ENCODE data around the gene SEC24C.
A peak's percentile ranks its signal among the peaks of the same experiment; 100 is the strongest.
"Not testable (repeated sequence)": the region's sequence is repeated elsewhere in the genome, so short reads cannot be mapped to it uniquely, and the experiment has no call there.

Gene SEC24C

DNA sequence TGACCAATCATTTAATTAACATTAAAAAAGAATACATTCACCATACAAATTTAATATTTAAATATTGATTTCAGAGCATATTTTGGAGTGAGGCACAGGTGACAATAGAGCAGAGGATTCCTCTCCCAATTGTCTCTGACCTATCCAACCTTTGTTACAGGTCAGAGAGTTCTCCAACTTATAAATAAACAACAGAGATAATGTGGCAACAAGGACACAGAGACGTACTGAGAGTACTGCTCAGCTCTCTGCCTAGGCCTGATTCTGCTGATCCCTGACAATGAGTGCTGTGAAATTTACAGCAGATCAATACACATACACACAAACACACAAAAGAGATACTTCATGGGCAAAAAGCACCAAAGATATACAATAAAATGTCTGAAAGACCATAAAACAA lies 27.9 kb upstream of the SEC24C start:
- TF ChIP-seq POLR2AphosphoS5 (IDR thresholded peaks at IDR 0.05; ENCODE audit: low read depth, low read length) (no peak), POLR2A (IDR thresholded peaks at IDR 0.05; ENCODE audit: low read depth, low read length) (no peak), POU2F2 (IDR thresholded peaks at IDR 0.05; ENCODE audit: low read depth, low read length) (no peak), SPI1 (IDR thresholded peaks at IDR 0.05; ENCODE audit: low read depth, low read length) (no peak), TAF1 (IDR thresholded peaks at IDR 0.05; ENCODE audit: low read depth, low read length) (no peak), PAX5 (IDR thresholded peaks at IDR 0.05; ENCODE audit: insufficient read depth, low read length, severe bottlenecking) (no peak)
- FAIRE-seq (no peak), DNase-seq (ENCODE audit: insufficient read length, low spot score) (no peak)

GRCh38 chr10:73717556-73717955 lies 26.6 kb upstream of the SEC24C start:
- no peak for FAIRE-seq
- DNase-seq (ENCODE audit: insufficient read length, low spot score): no peak
- TF ChIP-seq POLR2A (IDR thresholded peaks at IDR 0.05; ENCODE audit: low read depth, low read length) (no peak), POU2F2 (IDR thresholded peaks at IDR 0.05; ENCODE audit: low read depth, low read length) (no peak), SPI1 (IDR thresholded peaks at IDR 0.05; ENCODE audit: low read depth, low read length) (peak; percentile 98), PAX5 (IDR thresholded peaks at IDR 0.05; ENCODE audit: insufficient read depth, low read length, severe bottlenecking) (no peak), POLR2AphosphoS5 (IDR thresholded peaks at IDR 0.05; ENCODE audit: low read depth, low read length) (no peak), TAF1 (IDR thresholded peaks at IDR 0.05; ENCODE audit: low read depth, low read length) (no peak)

DNA sequence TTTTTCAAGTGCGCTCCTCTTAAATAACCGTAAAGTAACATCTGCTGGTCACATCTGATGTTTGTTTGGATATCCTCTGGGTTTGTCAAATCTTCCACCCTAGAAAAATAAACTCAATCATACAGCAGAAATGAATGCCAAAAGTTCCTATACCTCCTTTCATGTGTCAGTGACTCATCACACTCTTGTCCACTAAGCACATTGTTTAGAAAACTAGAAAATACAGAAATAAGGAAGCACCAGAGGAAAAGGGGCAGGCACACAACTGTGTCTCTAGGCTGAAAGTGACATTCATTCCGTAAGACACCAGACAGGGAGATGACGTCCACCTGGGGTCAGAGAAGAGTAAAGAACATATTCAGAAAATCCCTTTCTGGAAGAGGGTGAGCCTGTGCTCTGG lies 23.6 kb upstream of the SEC24C start:
- not testable (repeated sequence) for DNase-seq (ENCODE audit: insufficient read length, low spot score); FAIRE-seq

- no peak for DNase-seq (ENCODE audit: insufficient read length, low spot score)
These were observed 20.7 kb upstream of the SEC24C start for GRCh38 chr10:73723516-73723915.

GRCh38 chr10:73729781-73730152 lies 14.4 kb upstream of the SEC24C start:
- not testable (repeated sequence) for DNase-seq (ENCODE audit: insufficient read length, low spot score); FAIRE-seq

More at GRCh38 chr10:73723516-73723915, 20.7 kb upstream of the SEC24C start:
- FAIRE-seq: no peak
- TF ChIP-seq POU2F2 (IDR thresholded peaks at IDR 0.05; ENCODE audit: low read depth, low read length) (no peak), TAF1 (IDR thresholded peaks at IDR 0.05; ENCODE audit: low read depth, low read length) (no peak), SPI1 (IDR thresholded peaks at IDR 0.05; ENCODE audit: low read depth, low read length) (no peak), POLR2A (IDR thresholded peaks at IDR 0.05; ENCODE audit: low read depth, low read length) (no peak), PAX5 (IDR thresholded peaks at IDR 0.05; ENCODE audit: insufficient read depth, low read length, severe bottlenecking) (no peak), POLR2AphosphoS5 (IDR thresholded peaks at IDR 0.05; ENCODE audit: low read depth, low read length) (no peak)

DNA sequence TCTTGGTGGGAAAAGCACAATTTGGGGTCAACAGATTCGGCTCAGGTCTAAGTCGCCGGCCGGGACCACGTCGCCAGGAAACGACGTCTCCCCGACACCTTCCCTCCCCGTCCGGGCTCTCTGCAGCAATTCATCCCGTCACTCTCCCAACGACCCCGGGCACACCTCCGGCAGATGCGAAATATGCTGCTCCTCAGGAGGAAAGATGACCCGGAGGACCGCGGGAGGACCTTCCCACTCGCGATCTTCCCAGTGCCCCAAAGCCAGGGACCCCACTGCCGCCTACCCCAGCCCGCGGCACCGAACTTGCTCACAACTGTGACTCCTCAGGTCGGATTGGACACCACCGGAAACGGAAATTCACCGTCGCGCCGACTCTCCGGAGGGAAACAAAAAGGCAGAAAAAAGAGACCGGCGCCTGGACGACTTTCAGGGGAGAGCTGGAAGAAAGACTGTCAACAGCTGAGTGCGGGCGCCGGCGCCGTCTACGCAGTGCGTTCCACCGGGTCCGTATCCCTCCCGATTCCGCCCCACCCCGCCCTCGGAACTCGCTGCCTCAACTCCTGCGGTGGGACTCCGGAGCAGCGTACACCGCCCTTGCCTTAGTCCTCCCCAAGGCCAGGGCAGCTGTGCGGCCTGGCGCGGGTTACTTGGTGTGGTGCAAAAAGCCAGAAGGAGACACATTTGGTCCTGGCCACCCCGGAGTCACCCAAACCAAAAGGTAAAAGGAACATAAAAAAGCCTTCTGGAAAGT lies 13.8 kb upstream of the SEC24C start:
- FAIRE-seq (peak; percentile 76), DNase-seq (ENCODE audit: insufficient read length, low spot score) (peak; percentile 56)
- TF ChIP-seq POLR2AphosphoS5 (IDR thresholded peaks at IDR 0.05; ENCODE audit: low read depth, low read length) (peak; percentile 95), TAF1 (IDR thresholded peaks at IDR 0.05; ENCODE audit: low read depth, low read length) (peak; percentile 93), SPI1 (IDR thresholded peaks at IDR 0.05; ENCODE audit: low read depth, low read length) (no peak), PAX5 (IDR thresholded peaks at IDR 0.05; ENCODE audit: insufficient read depth, low read length, severe bottlenecking) (no peak), POU2F2 (IDR thresholded peaks at IDR 0.05; ENCODE audit: low read depth, low read length) (peak; percentile 83), POLR2A (IDR thresholded peaks at IDR 0.05; ENCODE audit: low read depth, low read length) (peak; percentile 92)

DNA sequence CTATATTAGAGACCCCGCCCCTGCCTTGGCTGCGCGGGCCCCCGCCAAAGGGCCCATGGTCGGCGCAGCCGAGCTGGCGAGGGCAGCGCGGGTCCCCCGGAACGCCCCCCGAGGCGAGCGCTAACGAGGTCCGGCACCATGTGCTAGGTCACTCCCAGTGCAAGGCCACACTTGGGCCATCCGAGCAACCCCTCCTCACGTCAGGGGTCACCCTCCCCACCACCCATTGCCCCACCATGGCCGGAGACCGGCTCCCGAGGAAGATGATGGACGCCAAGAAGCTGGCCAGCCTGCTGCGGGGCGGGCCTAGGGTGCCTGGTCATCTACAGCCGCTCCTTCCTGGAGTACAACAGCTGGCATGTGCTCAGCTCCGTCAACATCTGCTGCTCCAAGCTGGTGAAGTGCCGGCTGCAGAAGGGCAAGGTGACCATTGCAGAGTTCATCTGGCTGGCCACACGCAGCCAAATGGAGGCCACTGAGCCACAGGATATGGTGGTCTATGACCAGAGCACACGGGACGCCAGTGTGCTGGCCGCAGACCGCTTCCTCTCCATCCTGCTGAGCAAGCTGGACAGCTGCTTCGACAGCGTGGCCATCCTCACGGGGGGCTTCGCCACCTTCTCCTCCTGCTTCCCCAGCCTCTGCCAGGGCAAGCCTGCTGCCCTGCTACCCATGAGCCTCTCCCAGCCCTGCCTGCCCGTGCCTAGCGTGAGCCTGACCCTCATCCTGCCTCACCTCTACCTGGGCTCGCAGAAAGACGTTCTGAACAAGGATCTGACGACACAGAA lies 12.4 kb upstream of the SEC24C start:
- TF ChIP-seq POU2F2 (IDR thresholded peaks at IDR 0.05; ENCODE audit: low read depth, low read length) (no peak), TAF1 (IDR thresholded peaks at IDR 0.05; ENCODE audit: low read depth, low read length) (no peak), PAX5 (IDR thresholded peaks at IDR 0.05; ENCODE audit: insufficient read depth, low read length, severe bottlenecking) (no peak), SPI1 (IDR thresholded peaks at IDR 0.05; ENCODE audit: low read depth, low read length) (no peak), POLR2A (IDR thresholded peaks at IDR 0.05; ENCODE audit: low read depth, low read length) (no peak), POLR2AphosphoS5 (IDR thresholded peaks at IDR 0.05; ENCODE audit: low read depth, low read length) (no peak)
- FAIRE-seq (no peak), DNase-seq (ENCODE audit: insufficient read length, low spot score) (no peak)

GRCh38 chr10:73732426-73732825 lies 11.7 kb upstream of the SEC24C start:
- FAIRE-seq (no peak), DNase-seq (ENCODE audit: insufficient read length, low spot score) (no peak)
- TF ChIP-seq POLR2AphosphoS5 (IDR thresholded peaks at IDR 0.05; ENCODE audit: low read depth, low read length) (no peak), POU2F2 (IDR thresholded peaks at IDR 0.05; ENCODE audit: low read depth, low read length) (no peak), PAX5 (IDR thresholded peaks at IDR 0.05; ENCODE audit: insufficient read depth, low read length, severe bottlenecking) (no peak), SPI1 (IDR thresholded peaks at IDR 0.05; ENCODE audit: low read depth, low read length) (no peak), POLR2A (IDR thresholded peaks at IDR 0.05; ENCODE audit: low read depth, low read length) (no peak), TAF1 (IDR thresholded peaks at IDR 0.05; ENCODE audit: low read depth, low read length) (no peak)

DNA sequence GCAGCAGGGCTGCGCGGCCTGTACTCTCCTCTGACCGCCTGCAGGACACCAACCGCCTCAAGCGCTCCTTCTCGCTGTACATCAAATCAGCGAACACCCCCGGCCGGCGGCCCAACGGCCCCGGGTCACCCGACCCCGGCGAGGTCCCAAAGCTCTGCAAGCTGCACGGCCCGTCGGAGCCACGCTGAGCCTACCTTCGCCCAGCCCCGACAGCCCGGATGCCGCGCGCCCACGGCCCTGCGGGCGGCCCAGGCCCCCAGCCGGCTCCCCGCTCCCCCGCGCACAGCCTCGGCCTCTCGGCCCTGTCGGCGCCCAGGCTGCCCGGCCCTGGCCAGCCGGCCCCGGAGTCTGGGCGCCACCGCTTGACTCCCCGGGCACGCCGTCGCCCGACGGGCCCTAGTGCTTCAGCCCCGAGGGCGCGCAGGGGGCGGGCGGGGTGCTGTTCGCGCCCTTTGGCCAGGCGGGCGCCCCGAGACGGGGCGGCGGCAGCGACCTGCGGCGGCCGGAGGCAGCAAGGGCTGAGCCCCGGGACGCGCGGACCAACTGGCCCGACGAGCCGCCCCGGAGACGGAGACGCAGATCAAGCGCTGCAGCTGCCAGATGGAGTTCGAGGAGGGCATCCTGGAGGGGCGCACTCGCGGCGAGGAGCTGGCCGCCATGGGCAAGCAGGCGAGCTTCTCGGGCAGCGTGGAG lies 11.1 kb upstream of the SEC24C start:
- no peak for FAIRE-seq
- no peak for TF ChIP-seq SPI1 (IDR thresholded peaks at IDR 0.05; ENCODE audit: low read depth, low read length)
- DNase-seq (ENCODE audit: insufficient read length, low spot score): no peak

Measured in GM12891 (cell line).